Neural crest cell (in vitro differentiated cells): ENCODE measurements around the gene ANKRD55. TPM values are rescaled to one million over a fixed set of nuclear protein-coding genes. Genes with fewer than 3 reads are reported as not detected.
"Not testable (repeated sequence)": the region's sequence is repeated elsewhere in the genome, so short reads cannot be mapped to it uniquely, and the experiment has no call there.

Experiments used
- DNase-seq: peaks from one replicate; pipeline ENCODE4 v3.0.0; 2021; ENCODE audit warnings: low read depth, mixed read lengths, low spot score
- H3K27ac Mint-ChIP-seq: one replicate; pipeline ENCODE4 v1.8.0; 2021; ENCODE audit warnings: mild to moderate bottlenecking, mixed read lengths; ENCODE audit not compliant: unreplicated experiment
- H3K27me3 Mint-ChIP-seq: 2 replicates; pipeline ENCODE4 v1.8.0; 2021; ENCODE audit warnings: low read depth, mild to moderate bottlenecking, mixed read lengths
- H3K36me3 Mint-ChIP-seq: 2 replicates; pipeline ENCODE4 v1.8.0; 2021; ENCODE audit warnings: low read depth, mild to moderate bottlenecking, mixed read lengths
- H3K4me1 Mint-ChIP-seq: 2 replicates; pipeline ENCODE4 v1.8.0; 2021; ENCODE audit warnings: mixed read lengths
- H3K4me3 Mint-ChIP-seq: one replicate; pipeline ENCODE4 v1.8.0; 2021; ENCODE audit warnings: mild to moderate bottlenecking, mixed read lengths
- H3K9me3 Mint-ChIP-seq: 2 replicates; pipeline ENCODE4 v1.8.0; 2021; ENCODE audit warnings: mixed read lengths
- CTCF ChIP-seq: fragments of 200-600 bp; sonication (generic); conservative IDR thresholded peaks from 2 replicates; pipeline ENCODE4 v1.5.0; 2021; ENCODE audit warnings: antibody characterized with exemption, mild to moderate bottlenecking
- total RNA-seq: library from RNA; stranded (reverse); gene quantifications from 2 replicates; pipeline ENCODE4 v1.2.1, GENCODE V29; 2021

The ANKRD55 gene
- total RNA-seq, 1 donor from 2014 or later, result 0.16 TPM

DNA sequence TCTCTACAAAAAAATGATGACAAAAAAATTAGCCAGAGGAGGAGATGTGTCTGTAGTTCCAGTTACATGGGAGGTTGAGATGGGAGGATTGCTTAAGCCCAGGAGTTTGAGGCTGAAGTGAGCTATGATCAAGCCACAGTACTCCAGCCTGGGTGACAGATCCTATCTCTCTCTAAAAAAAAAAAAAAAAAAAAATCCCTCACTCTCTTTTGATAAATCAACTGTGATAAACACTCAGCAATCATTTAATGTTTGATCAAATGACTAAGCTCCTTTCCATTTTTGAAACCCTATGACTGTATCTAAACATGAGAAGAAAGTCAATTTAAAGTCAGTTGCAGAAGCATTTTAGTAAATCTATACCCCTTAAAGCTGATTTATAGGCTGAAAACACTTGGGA is 126.3 kb downstream of the ANKRD55 start:
- H3K9me3 Mint-ChIP-seq, result peaks cover 2% of the 10 kb centered on the region
- H3K4me1 Mint-ChIP-seq, result no peaks in the 10 kb centered on the region
- TF ChIP-seq CTCF, result no peak
- no peaks in the 10 kb centered on the region for H3K36me3 Mint-ChIP-seq
- no peaks in the 10 kb centered on the region for H3K27me3 Mint-ChIP-seq
- no peak for DNase-seq
- no peak overlapping the region for H3K27ac Mint-ChIP-seq
- H3K4me3 Mint-ChIP-seq, result no peak overlapping the region

DNA sequence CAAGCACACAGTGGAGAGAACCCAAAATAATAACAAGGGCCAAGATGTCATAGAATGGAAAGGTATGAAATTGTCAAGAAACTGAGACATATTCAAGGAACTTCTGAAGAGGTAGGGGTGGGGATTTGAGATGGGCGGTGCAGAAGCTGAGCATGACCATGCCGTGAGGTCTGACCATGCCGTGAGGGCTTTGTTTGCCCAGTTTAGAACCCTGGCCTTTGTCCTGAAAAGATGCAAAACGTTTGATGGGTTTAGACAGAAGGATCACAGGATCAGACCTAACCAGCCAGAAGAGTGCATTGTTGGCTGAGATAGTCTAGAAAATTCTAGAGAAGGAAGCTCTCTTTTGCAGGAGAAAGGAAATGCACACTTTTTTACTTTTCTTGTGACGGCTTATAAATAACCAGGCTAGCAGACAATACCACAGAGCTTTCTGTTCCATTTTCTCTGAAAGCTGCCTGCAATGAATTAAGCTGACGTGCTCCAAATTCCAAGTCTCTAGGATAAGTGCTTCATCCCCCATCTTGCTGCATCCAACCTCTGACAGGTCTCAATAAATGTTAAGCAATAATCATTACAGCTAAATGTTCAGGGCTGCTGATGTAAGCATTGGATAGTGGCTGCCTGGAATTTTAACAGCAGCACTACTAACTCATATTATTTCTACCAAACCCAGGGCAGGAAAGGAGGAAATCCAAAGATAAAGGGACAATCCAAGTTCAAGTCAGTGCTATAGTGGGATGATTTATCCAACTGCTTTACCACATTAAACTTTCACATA is 127.4 kb downstream of the ANKRD55 start:
- Mint-ChIP-seq H3K27ac (no peak overlapping the region), H3K9me3 (peaks cover 4% of the 10 kb centered on the region), H3K36me3 (peaks cover 4% of the 10 kb centered on the region), H3K4me1 (no peaks in the 10 kb centered on the region), H3K27me3 (no peaks in the 10 kb centered on the region), H3K4me3 (no peak overlapping the region)
- no peak for TF ChIP-seq CTCF
- no peak for DNase-seq

GRCh38 chr5:56102889-56103288 is 130.2 kb downstream of the ANKRD55 start:
- DNase-seq, result no peak
- H3K9me3 Mint-ChIP-seq, result peaks cover 4% of the 10 kb centered on the region

GRCh38 chr5:56102207-56102606 is 130.9 kb downstream of the ANKRD55 start:
- H3K4me3 Mint-ChIP-seq, H3K9me3 Mint-ChIP-seq, H3K27me3 Mint-ChIP-seq, H3K36me3 Mint-ChIP-seq, H3K27ac Mint-ChIP-seq, H3K4me1 Mint-ChIP-seq, DNase-seq: not testable (repeated sequence)

More at GRCh38 chr5:56102889-56103288, 130.2 kb downstream of the ANKRD55 start:
- H3K27ac Mint-ChIP-seq, result no peak overlapping the region
- no peaks in the 10 kb centered on the region for H3K27me3 Mint-ChIP-seq
- H3K4me3 Mint-ChIP-seq, result no peak overlapping the region
- no peak for TF ChIP-seq CTCF
- no peaks in the 10 kb centered on the region for H3K4me1 Mint-ChIP-seq
- H3K36me3 Mint-ChIP-seq, result peaks cover 4% of the 10 kb centered on the region

- Mint-ChIP-seq H3K9me3 (peaks cover 4% of the 10 kb centered on the region), H3K36me3 (peaks cover 4% of the 10 kb centered on the region), H3K4me1 (no peaks in the 10 kb centered on the region), H3K27me3 (no peaks in the 10 kb centered on the region), H3K4me3 (no peak overlapping the region), H3K27ac (no peak overlapping the region)
- DNase-seq, result no peak
- TF ChIP-seq CTCF, result no peak
Observed at GRCh38 chr5:56101180-56101579, 131.9 kb downstream of the ANKRD55 start.

GRCh38 chr5:56100439-56101176 is 132.5 kb downstream of the ANKRD55 start:
- peaks cover 4% of the 10 kb centered on the region for H3K9me3 Mint-ChIP-seq
- no peaks in the 10 kb centered on the region for H3K27me3 Mint-ChIP-seq
- H3K4me1 Mint-ChIP-seq, result no peaks in the 10 kb centered on the region
- peaks cover 4% of the 10 kb centered on the region for H3K36me3 Mint-ChIP-seq
- no peak for TF ChIP-seq CTCF
- H3K4me3 Mint-ChIP-seq, result no peak overlapping the region
- no peak overlapping the region for H3K27ac Mint-ChIP-seq
- no peak for DNase-seq
